K562 treated with DMSO at 1 percent for 12 hours (cell line): Measurements from ENCODE around the gene CHAF1A. TPM values are rescaled to one million over a fixed set of nuclear protein-coding genes. Genes with fewer than 3 reads are reported as not detected.

ENCODE experiments used
- total RNA-seq: library from RNA; unstranded; fragments of 300-600 nt; gene quantifications from 2 replicates; pipeline ENCODE4 v1.2.3, GENCODE V29; 2022; ENCODE audit not compliant: insufficient read depth

Gene CHAF1A, protein sequence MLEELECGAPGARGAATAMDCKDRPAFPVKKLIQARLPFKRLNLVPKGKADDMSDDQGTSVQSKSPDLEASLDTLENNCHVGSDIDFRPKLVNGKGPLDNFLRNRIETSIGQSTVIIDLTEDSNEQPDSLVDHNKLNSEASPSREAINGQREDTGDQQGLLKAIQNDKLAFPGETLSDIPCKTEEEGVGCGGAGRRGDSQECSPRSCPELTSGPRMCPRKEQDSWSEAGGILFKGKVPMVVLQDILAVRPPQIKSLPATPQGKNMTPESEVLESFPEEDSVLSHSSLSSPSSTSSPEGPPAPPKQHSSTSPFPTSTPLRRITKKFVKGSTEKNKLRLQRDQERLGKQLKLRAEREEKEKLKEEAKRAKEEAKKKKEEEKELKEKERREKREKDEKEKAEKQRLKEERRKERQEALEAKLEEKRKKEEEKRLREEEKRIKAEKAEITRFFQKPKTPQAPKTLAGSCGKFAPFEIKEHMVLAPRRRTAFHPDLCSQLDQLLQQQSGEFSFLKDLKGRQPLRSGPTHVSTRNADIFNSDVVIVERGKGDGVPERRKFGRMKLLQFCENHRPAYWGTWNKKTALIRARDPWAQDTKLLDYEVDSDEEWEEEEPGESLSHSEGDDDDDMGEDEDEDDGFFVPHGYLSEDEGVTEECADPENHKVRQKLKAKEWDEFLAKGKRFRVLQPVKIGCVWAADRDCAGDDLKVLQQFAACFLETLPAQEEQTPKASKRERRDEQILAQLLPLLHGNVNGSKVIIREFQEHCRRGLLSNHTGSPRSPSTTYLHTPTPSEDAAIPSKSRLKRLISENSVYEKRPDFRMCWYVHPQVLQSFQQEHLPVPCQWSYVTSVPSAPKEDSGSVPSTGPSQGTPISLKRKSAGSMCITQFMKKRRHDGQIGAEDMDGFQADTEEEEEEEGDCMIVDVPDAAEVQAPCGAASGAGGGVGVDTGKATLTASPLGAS
- 46.1 and 85.8 TPM in 2 replicates for total RNA-seq

DNA sequence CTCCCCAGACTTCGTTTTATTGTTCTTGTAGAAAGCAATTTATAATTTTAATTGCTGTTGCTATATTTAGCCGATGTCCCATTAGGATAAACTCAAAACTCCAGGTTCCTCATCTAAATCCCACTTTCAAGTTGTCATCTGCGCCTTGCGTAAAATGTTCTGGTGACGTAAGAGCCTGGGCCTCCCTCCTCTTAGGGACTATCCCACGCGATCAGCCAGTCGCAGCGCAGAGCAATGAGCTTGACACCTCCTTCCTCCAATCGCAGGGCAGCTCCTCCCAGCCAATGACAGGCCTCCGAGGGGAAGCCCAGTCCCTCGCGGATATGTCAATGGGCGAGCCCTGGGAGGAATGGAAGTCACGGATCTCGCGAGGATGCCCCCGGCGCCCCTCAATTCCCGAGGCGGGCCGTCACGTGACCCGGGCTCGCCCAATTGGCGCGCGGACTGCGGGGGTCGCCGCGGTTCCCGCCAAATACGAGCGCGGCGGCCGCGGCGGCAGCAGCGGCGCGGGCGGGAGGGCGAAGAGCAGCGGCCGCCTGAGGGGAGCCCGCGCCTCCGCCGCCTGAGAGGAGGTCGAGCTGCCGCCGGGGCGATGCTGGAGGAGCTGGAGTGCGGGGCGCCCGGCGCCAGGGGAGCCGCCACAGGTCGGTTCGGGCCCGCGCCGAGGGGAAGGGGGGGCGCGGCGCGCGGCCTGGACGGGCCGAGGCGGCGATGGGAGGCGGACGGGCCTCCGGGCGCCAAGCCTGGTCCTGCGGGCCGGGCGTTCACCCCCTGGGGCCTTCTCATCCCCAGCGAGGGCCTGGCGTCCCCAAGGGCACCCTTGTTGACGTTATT is at the start of gene CHAF1A:
TSS of gene CHAF1A (plus strand) at position 470 of the 834 bp plus-strand sequence. CDS start at position 593, 123 bp downstream.

DNA sequence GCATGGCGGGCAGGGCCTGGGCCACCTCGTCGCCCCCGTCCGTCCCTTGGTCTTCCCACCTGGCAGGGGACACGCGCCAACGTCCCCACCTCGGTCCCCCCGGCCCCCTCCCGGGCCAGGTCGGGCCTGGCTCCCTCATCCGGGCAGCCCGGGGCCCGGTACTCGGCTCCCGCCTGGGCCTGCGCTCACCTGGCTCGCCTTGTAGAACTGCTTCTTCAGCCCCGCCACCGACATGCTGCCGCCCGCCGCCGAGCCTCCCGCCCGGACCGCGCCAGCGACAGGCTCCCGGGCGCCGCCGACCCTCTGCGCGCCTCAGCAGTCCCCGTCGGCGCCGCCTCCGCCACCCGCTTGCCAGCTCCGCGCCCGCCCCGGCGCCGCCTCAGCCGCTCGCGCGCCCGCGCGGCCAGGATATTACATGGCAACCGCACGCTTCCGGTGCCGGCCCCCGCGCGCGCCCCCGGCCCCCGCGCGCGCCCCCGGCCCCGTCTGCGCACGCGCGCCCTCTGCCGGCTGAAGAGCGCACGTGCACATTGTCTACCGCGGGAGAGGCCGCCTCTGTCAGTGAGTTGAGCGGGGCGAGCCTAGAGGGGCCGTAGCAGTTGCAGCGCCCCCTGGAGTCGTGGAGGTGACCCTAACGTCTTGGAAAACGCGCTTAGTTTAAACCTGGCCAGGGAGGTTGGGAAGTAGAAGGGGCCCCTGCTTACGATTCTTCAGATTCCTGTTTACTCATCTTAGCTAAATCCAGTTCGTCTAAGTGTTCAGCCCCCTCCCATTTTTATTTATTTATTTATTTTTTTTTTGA is 2.1 kb upstream of the CHAF1A start, which contains the start of gene SH3GL1:
TSS of gene SH3GL1 (minus strand) at position 413 of the 802 bp plus-strand sequence. CDS start at position 234, 179 bp downstream.

GRCh38 chr19:4457654-4458395 is 55.4 kb downstream of the CHAF1A start, which contains the start of gene UBXN6:
Gene UBXN6 (minus strand): TSS chr19:4457794. CDS start chr19:4457697, 97 bp downstream.

GRCh38 chr19:4472174-4472974 is 69.9 kb downstream of the CHAF1A start, which contains the start of gene HDGFL2:
Gene HDGFL2 (plus strand): TSS chr19:4472297. CDS start chr19:4472351, 54 bp downstream.

Other genes starting within 250 kb of the CHAF1A start
- not detected in 2 replicates for gene CREB3L3, start 249.0 kb upstream of the CHAF1A start, total RNA-seq
- 38.9 and 39.4 TPM in 2 replicates for gene SIRT6, start 220.1 kb upstream of the CHAF1A start, total RNA-seq
- gene ANKRD24, start 220.0 kb upstream of the CHAF1A start, total RNA-seq: 0.44 TPM in 1 of 2 replicates, not detected in the other
- gene EBI3, start 173.1 kb upstream of the CHAF1A start, total RNA-seq: 2.0 TPM in 1 of 2 replicates, not detected in the other
- 22.4 and 26.2 TPM in 2 replicates for gene YJU2, start 155.6 kb upstream of the CHAF1A start, total RNA-seq
- not detected in 2 replicates for gene SHD, start 123.4 kb upstream of the CHAF1A start, total RNA-seq
- not detected in 2 replicates for gene TMIGD2, start 100.3 kb upstream of the CHAF1A start, total RNA-seq
- gene FSD1, start 98.0 kb upstream of the CHAF1A start, total RNA-seq: not detected in 2 replicates
- 1.5 and 5.0 TPM in 2 replicates for gene STAP2, start 63.8 kb upstream of the CHAF1A start, total RNA-seq
- 11.5 and 12.9 TPM in 2 replicates for gene MPND, start 59.1 kb upstream of the CHAF1A start, total RNA-seq
- 78.4 and 89.0 TPM in 2 replicates for gene SH3GL1, start 2.1 kb upstream of the CHAF1A start, total RNA-seq
- 126 and 174 TPM in 2 replicates for gene UBXN6, start 55.2 kb downstream of the CHAF1A start, total RNA-seq
- gene HDGFL2, start 69.7 kb downstream of the CHAF1A start, total RNA-seq: 47.7 and 49.5 TPM in 2 replicates
- 0.15 and 0.23 TPM in 2 replicates for gene PLIN4, start 115.8 kb downstream of the CHAF1A start, total RNA-seq
- gene PLIN5, start 132.6 kb downstream of the CHAF1A start, total RNA-seq: 0.28 and 1.3 TPM in 2 replicates
- 20.9 and 22.2 TPM in 2 replicates for gene LRG1, start 137.4 kb downstream of the CHAF1A start, total RNA-seq
- gene SEMA6B, start 157.0 kb downstream of the CHAF1A start, total RNA-seq: 3.0 TPM in 2 replicates
- 10.0 and 14.8 TPM in 2 replicates for gene TNFAIP8L1, start 236.9 kb downstream of the CHAF1A start, total RNA-seq